HTERT RPE-1 (cell line): ENCODE results near the gene PGBD1.
"Not testable (repeated sequence)": the region's sequence is repeated elsewhere in the genome, so short reads cannot be mapped to it uniquely, and the experiment has no call there.

Source experiments
- in situ Hi-C: fragments of 300-500 bp; cut with MboI; formaldehyde crosslinking; loops from 4 replicates; pipeline ENCODE4 v1.14.3; 2020; ENCODE audit warnings: low sequenced_read_pairs

Gene PGBD1

DNA sequence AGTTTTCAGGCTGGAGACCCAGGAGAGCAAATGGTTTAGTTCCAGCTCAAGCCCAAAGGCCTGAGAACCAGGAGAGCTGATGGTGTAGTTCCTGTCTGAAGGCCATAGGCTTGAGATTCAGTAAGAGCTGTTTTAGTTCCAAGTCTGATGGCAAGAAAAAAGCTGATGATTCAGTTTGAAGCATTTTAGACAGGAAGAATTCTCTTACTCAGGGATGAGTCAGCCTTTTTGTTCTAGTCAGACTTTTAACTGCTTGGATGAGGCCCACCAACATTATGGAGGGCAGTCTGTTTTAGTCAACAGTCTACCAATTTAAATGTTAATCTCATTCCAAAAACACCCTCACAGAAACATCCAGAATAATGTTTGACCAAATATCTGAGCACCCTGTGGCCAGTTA lies 11.9 kb upstream of the PGBD1 start:
- in situ Hi-C loops, result no loop called here

DNA sequence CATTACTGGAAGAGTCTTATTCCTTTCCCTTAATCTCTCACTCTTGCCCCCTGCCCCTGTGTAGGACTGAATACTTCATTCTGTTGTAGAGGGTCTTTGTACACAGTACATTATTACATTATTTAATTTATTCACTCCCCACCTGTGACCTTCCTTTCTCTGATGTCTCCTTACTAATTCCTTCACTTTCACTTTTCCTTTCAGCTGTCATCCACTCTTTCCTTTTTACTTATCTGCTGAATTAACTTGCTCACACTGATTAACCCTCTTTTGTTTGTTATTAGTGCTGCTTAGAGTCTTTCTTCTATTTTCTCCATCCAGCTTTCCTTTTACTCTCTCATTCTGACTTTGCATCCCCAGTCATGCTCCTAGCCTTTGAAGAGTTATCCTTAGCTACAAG lies 6.5 kb upstream of the PGBD1 start:
- in situ Hi-C loops, result no loop called here

GRCh38 chr6:28277746-28278145 lies 3.6 kb upstream of the PGBD1 start:
- in situ Hi-C loops, result no loop called here

- in situ Hi-C loops, result no loop called here
These were observed 631 bp upstream of the PGBD1 start for GRCh38 chr6:28280595-28281287.

DNA sequence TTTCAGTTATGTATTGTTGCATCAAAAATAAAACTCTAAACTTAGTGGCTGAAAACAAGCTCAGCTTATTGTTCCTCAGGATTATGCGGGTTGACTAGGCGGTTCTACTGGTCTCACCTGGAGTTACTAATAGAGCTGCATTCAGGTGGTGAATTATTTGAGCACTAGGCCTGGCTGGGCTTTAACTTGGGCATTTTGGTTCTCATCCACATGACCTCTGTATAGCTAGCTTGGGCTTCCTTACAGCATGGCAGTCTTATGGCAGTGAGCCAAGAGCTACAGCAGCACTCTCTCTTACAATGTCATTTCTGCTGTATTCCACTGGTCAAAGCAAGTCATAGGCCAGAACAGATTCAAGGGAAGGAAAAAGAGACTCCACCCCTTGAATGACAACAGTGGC lies 1.6 kb downstream of the PGBD1 start:
- in situ Hi-C loops, result no loop called here

GRCh38 chr6:28291573-28291972 lies 10.2 kb downstream of the PGBD1 start:
- in situ Hi-C loops, result no loop called here

- in situ Hi-C loops, result no loop called here
These were observed 14.0 kb downstream of the PGBD1 start for GRCh38 chr6:28295326-28295725.

- in situ Hi-C loops, result no loop called here
These were observed 15.2 kb downstream of the PGBD1 start for GRCh38 chr6:28296520-28297060.

- in situ Hi-C loops, result no loop called here
These were observed 22.2 kb downstream of the PGBD1 start for GRCh38 chr6:28303570-28303969.

DNA sequence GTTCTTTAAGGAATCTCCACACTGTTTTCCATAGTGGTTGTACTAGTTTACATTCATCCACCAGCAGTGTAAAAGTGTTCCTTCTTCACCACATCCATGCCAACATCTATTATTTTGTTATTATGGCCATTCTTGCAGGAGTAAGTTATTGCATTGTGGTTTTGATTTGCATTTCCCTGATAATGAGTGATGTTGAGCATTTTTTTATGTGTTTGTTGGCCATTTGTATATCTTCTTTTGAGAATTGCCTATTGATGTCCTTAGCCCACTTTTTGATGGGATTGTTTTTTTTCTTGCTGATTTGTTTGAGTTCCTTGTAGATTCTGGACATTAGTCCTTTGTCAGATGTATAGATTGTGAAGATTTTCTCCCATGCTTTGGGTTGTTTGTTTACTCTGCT lies 25.0 kb downstream of the PGBD1 start:
- in situ Hi-C loops, result not testable (repeated sequence)

- in situ Hi-C loops, result no loop called here
These were observed 29.9 kb downstream of the PGBD1 start for GRCh38 chr6:28311139-28311823.

- in situ Hi-C loops, result no loop called here
These were observed 31.6 kb downstream of the PGBD1 start for GRCh38 chr6:28312939-28313338.

DNA sequence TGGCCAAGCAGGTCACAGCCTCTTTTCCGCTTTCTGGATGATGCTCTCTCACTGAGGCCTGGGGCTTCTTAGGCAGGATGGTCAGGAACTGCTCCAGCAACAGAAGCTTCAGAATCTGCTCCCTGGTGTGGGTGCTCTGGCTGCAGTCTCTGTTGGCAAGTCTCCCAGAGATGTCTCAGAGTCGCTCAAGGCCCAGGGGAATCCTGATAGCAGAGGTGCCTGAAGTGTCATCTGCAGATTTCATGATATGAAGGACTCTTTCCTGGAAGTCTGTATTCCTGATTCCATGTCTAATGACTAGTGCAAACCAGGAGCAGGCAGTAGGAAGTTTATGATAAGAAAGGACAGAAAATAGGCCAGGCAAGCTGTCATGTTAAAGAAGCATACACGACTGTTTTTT lies 34.3 kb downstream of the PGBD1 start:
- in situ Hi-C loops, result no loop called here

DNA sequence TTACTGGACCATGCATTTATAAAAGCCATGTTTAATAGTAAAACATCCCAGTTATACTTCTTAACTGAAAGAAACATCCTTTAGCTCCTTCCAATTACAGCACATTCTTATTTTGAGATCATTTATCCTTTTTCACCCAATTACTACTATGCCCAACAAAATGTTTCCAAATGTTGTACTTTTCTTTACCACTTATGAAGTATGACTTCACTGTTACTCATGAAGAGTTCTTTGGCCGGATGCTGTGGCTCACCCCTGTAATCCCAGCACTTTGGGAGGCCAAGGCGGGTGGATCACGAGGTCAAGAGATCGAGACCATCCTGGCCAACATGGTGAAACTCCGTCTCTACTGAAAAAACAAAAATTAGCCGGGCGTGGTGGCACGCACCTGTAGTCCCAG lies 36.5 kb downstream of the PGBD1 start:
- in situ Hi-C loops, result not testable (repeated sequence)

DNA sequence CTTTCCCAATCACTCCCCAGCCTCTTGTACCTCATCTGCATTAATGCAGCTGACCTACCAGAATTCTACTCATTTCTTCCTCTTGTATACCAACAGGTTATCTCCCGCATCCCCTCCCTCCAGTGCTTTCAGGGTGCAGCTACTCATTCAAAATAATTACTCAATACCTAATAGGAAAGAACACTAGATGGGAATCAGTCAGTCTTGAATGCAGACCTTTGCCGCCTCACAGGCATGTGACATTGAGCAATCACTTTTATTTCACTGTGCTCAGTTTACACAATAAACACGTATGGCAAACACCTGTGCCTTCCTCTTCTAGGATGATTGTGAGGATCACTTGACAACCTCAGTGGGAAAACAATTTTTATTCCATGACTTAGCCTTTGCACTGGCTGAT lies 41.3 kb downstream of the PGBD1 start:
- in situ Hi-C loops, result no loop called here

DNA sequence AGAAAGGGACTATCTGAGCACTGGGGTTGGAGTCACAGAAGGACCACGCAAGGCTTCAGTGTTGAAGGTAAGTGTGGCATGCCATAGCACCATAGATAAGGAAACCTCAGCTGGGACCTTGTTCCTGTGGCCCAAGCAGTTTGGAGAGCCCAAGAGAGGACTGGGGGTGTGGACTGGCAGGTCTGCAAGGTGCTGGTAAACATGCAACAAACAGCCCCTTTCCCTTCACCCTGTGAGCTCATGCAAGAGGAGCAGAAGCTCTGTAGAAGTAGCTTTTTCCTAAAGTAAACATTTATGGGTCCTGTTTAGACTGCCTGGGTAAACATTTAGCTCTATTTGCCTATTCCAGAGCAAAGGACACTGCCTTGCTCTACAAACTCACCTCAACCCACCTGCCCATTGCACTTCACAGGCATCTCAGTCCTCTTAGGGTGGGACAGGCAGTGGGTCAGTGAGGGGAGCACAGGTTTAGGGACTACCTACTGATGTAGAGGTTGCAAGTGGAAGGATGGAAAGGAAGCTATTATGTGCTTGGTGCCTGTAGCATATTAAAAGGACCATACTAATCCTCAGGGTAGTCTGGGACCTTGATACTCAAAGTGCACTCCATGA lies 42.5 kb downstream of the PGBD1 start:
- in situ Hi-C loops, result no loop called here

DNA sequence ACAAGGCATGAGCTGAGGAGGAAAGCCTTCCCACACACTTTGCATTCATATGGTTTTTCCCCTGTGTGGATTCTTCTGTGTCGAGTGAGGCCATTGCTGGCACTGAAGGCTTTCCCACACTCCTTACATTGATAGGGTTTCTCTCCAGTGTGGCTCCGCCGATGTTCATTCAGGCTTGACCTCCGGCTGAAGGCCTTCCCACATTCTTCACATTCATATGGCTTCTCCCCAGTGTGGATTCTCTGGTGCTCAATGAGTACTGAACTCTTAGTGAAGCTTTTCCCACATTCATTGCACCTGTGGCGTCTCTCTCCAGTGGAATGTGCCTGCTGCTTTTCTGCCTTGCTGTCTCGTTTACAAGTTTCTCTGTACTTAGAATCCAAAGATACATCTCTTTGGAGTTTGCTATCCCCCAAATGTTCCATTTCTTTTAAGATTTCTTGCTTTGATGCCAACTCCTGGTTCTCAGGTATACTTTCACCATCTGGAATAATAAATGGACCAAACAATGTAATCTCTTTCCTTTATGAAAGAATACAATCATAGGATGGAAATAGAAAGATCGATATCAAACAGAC lies 45.1 kb downstream of the PGBD1 start:
- in situ Hi-C loops, result no loop called here

GRCh38 chr6:28330041-28330440 lies 48.7 kb downstream of the PGBD1 start:
- in situ Hi-C loops, result no loop called here

DNA sequence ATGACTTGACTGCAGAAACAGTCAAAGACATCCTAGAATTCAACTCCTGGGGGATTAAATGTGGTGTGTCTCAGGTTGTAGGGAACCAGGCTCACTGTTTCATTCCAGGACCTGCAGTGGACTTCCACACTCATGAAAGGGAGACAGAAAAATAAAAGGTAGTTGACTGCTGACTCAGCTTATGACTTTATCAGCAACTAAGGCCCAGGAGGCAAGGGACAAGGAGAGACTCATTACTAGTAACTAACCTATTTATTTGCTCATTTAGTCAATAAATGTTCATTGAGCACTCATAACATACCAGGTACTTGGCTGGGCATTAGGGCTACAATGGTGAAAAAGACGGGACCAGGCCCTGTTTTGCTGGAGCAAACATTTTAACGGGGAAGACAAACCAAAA lies 51.7 kb downstream of the PGBD1 start:
- in situ Hi-C loops, result no loop called here

DNA sequence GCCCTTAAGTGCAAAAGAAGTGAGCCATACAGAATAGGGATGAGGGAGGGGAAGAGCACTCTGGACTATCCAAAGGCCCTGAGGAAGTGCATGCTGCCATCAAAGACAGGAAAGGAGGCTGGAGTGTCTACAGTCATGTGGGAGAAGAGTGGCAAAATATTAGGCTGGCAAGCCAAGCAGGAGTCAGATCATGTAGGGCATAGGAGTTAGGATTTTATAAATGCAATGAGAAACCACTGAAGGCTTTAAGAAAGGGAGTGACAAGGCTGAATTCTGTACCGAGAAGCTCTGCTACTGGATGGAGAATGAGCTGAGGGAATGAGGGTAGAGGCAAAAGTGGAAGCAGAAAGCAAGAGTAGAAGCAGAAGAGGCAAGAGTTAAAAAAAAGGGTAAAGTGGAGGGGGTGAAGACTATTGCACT lies 52.2 kb downstream of the PGBD1 start:
- in situ Hi-C loops, result no loop called here

DNA sequence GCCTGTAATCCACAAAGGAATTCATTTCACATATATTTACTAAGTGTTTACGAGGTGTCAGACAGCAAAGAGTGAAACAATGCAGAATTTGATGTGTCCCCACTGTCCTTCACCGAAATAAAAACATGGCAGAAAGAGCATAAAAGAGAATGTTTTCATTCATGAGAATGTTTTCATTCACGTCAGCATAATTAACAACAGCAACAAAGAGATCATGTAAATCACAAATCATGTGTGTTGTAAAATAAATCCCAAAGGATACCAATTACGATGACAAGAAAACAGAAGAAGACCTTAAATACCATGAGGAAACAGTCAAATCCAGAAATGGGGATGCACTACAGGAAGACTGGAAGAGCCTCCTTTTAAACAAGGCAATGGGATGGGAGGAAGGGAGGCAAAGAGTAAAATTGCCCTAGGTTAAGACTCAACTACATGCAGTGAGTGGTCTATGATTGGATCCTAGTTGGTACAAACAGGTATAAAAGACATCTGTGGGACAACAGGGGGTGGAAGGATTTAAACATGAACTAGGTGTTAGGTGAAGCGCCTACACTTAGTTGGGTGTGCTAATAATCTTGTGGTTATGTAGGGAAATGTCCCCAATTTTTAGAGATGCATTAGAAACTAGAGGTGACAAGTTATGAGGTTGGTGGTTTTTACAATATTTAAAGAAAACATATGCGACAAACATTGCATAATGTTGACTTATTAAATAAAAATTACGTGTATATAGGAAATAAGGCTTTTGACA lies 53.1 kb downstream of the PGBD1 start:
- in situ Hi-C loops, result no loop called here
